GM19468 (cell line): Measurements from ENCODE around the gene MCF2L2.

Experiments
- ATAC-seq: cut with Tn5 transposase; IDR thresholded peaks from one replicate; pipeline ENCODE4 v1.9.1; 2021; ENCODE audit warnings: mild to moderate bottlenecking, moderate library complexity, moderate number of reproducible peaks; ENCODE audit not compliant: unreplicated experiment; ENCODE audit errors: extremely low read depth

MCF2L2 gene

DNA sequence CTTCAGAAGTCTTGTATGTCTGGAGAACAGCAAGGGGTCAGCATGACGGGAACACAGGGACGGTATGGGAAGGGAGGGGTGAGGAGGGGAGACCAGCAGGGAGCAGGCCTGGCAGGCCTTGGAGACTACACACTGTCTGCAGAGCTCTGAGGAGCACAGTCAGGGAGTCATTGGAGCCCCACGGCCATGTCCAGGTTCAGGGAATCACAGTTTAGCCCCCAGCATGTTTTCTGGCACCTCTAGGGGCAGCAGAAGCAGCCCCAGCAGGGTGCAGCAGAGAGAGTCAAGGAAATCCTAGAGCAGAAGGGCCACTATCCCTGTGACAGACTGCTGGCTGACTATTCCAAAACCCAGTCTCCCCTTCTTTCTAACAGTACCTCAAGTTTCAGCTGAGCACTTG is 269.1 kb downstream of the MCF2L2 start:
- ATAC-seq = no peak

GRCh38 chr3:183158551-183159006 is 269.8 kb downstream of the MCF2L2 start:
- ATAC-seq = peak; percentile 59

DNA sequence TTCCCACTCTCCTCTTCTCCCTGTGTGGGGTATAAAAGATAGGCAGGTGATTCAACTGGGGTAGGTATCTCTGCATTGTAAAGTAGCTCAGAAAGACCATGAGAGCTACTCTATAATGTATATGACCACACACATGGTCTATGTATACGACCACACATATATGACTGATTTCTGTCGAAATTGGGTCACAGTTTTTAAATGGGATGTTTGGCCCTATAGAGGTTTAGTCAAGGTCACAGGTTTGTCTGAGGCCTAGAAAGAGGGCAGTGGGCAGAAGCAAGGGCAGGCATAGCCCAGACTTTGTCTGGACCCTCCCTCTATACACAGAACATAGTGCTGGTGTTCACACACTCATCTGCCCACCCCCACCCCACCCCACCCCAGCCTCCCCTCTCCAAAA is 270.3 kb downstream of the MCF2L2 start:
- ATAC-seq = peak; percentile 5

GRCh38 chr3:183156266-183156665 is 272.2 kb downstream of the MCF2L2 start:
- ATAC-seq = no peak

GRCh38 chr3:183155499-183155898 is 272.9 kb downstream of the MCF2L2 start:
- ATAC-seq = no peak

- no peak for ATAC-seq
These were observed 275.0 kb downstream of the MCF2L2 start for GRCh38 chr3:183153210-183153950.

DNA sequence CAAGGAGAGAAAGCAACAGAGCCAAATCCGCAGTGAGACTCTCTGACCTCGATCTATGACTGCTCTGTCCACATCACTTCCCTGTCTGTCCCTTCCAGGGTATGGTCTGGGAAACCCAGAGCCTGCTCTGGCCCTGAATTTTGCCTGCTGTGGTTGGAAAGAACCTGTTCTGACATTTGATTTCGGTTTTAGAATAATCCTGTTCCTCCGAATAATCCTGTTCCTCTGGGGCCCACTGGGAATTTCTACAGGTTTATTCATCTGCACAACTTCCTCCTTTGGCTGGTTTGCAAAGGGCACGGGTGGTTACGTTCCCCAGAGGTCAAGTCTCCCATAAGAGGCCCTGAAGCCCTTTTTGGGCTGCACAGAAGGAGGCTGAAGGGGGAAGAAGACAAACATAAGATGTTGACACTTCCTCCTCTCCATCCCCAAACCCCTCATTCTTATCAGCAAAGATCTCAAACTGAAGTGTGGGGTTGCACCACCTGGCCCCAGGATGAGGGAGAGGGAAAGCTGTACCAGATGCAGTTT is 276.5 kb downstream of the MCF2L2 start:
- ATAC-seq = no peak

DNA sequence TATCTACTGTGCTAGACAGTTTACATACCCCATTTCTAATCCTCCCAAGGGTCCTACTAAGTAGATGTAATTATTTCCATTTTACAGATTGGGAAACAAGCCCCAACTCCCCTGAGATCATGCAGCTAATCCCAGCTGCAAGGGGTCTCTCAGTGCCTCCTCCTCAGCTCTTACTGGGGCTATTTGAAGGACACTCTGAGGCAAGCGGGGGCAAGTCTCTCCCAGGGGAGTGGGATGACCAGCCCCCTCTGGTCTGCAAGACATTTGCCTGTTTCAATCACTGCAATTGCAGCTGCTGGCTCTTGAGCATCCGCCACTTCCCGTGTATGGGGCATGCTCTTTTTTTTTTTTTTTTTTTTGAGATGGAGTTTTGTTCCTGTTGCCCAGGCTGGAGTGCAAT is 277.3 kb downstream of the MCF2L2 start:
- no peak for ATAC-seq

DNA sequence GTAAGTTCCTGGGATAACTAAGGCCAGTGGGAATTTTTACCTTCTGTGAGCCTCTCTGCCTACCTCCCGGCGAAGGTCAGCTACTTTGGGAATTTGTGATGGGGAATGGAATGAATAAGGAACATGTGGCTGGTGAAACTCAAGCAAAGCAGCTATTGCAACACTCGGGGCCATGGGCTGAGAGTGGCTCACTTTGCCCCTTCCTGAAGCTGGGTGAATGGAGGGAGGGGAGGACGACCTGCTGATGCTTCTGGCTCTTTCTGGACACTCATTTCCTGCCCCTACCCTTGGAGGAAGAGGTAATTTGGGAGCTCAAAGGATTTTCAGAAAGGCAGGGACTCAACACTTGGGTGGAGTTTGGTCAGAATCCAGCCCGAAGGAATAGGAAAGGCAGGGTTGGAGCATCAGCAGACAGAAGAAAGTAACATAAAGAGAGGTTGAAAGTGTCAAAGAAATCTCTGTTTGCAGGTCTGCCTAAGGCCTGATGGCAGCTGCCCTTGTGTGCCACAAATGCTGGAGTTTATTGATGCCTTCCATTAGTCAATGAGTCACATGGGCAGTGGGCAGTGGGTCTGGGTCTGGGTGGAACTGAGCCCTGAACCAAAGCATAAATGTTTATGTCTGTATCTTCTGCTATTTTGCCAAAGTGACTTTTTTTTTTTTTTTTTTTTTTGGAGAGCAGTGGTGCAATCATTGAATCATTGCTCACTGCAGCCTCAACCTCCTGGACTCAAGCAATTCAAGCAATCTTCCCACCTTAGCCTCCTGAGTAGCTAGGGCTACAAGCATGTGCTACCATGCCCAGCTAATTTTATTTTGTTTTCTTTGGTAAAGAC is 278.3 kb downstream of the MCF2L2 start:
- ATAC-seq = no peak

GRCh38 chr3:183148056-183148455 is 280.4 kb downstream of the MCF2L2 start:
- no peak for ATAC-seq

- no peak for ATAC-seq
These were observed 284.1 kb downstream of the MCF2L2 start for GRCh38 chr3:183144363-183144762.

GRCh38 chr3:183142199-183142598 is 286.2 kb downstream of the MCF2L2 start:
- no peak for ATAC-seq

- ATAC-seq = no peak
These were observed 293.6 kb downstream of the MCF2L2 start for GRCh38 chr3:183134844-183135243.

- no peak for ATAC-seq
These were observed 296.0 kb downstream of the MCF2L2 start for GRCh38 chr3:183132409-183132808.

DNA sequence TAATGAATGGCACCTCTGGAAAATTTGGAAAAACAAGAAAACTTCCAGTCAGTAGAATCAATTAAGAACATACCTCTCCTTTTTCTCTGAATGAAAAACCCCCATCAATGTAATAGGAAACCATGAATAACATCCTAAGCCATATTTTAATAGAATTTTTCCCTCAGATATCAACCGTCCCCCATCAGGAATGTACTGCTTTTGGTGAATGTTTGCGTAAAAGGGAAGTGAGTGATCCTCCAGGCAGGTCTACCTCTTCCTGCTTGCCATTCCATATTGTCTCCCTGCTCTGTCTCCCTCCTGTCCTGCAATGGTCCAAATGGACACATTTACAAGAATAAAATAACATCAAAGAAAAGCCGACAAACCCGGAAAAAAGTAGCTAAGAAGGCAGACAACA is 296.7 kb downstream of the MCF2L2 start:
- no peak for ATAC-seq

- ATAC-seq = no peak
These were observed 297.2 kb downstream of the MCF2L2 start for GRCh38 chr3:183131186-183131725.

DNA sequence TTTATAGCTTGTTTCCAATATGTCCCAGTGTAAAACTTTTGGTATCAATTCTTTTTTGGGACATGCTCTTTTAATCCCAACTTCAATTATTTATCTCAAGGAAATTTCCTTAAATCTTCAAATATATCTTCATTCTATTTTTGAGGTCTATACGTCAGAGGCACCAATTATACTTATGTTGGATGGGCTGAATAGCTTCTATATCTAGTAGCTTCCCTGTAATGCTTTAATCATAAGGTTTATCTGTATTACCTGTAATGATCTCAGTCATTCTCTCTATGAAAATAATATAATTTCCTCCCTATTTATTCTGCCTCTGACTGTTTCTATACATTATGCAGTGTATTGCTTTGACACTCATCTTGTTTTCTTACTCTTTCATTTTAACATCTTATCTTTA is 299.2 kb downstream of the MCF2L2 start:
- no peak for ATAC-seq

- no peak for ATAC-seq
These were observed 299.7 kb downstream of the MCF2L2 start for GRCh38 chr3:183128709-183129108.
